ENCODE measurements around the gene ANKLE2. TPM values are rescaled to one million over a fixed set of nuclear protein-coding genes. Genes with fewer than 3 reads are reported as not detected.

The ANKLE2 gene
- total RNA-seq, 1 experiment from 2014 or later = 80.3 TPM

DNA sequence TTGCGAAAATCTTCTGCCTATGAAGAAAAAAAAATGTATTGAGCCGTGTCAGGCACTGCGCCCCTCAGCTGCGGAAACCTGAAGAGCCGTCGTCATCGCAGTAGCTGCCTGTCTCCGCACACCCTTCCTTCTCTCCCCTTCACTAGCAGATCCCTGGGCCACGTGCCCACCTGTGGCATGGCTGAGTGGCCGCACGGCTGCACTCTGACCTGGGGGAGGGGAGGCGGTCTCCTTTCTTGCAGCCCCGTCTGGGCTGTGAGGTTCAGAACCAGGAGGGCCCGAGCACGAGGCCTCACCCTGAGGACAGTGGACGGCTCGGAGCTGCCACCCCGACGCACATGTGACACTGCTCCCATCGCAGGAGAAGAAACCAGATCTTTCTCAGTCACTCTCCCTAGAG is 26.1 kb downstream of the ANKLE2 start:
- Mint-ChIP-seq H3K4me1 (no peaks in the 10 kb centered on the region), H3K9me3 (no peaks in the 10 kb centered on the region), H3K27ac (no peak overlapping the region; a peak in 1 of 7 replicates), H3K36me3 (ENCODE audit: insufficient read depth in 1 of 3, low read depth in 3 of 3) (peaks cover 71 to 96% (median 93%) of the 10 kb centered on the region in 3 experiments), H3K27me3 (ENCODE audit: low read depth) (no peaks in the 10 kb centered on the region), H3K4me3 (no peak overlapping the region)
- TF ChIP-seq, protein P1, sequence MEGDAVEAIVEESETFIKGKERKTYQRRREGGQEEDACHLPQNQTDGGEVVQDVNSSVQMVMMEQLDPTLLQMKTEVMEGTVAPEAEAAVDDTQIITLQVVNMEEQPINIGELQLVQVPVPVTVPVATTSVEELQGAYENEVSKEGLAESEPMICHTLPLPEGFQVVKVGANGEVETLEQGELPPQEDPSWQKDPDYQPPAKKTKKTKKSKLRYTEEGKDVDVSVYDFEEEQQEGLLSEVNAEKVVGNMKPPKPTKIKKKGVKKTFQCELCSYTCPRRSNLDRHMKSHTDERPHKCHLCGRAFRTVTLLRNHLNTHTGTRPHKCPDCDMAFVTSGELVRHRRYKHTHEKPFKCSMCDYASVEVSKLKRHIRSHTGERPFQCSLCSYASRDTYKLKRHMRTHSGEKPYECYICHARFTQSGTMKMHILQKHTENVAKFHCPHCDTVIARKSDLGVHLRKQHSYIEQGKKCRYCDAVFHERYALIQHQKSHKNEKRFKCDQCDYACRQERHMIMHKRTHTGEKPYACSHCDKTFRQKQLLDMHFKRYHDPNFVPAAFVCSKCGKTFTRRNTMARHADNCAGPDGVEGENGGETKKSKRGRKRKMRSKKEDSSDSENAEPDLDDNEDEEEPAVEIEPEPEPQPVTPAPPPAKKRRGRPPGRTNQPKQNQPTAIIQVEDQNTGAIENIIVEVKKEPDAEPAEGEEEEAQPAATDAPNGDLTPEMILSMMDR (conservative IDR thresholded peaks at IDR 0.05) = no peak
- no peak for DNase-seq
- H3K79me2 ChIP-seq (ENCODE audit: insufficient read depth, low read length) = no peaks in the 10 kb centered on the region
- H3K14ac ChIP-seq (ENCODE audit: insufficient read depth, low read length) = no peak overlapping the region
- H3K4ac ChIP-seq (ENCODE audit: low read depth, low read length) = no peak overlapping the region
- no peaks in the 10 kb centered on the region for H3K27me3 ChIP-seq (ENCODE audit: insufficient read depth, low read length)
- H3K4me2 ChIP-seq (ENCODE audit: insufficient read depth, insufficient read length, low read length) = no peak overlapping the region
- no peak overlapping the region for H2BK12ac ChIP-seq (ENCODE audit: insufficient read length, low read depth, low read length)
- H3K9me3 ChIP-seq (ENCODE audit: control insufficient read depth, low read depth, low read length) = no peaks in the 10 kb centered on the region
- no peak overlapping the region for H3K9ac ChIP-seq (ENCODE audit: extremely low read depth, insufficient read length, low read length)
- no peak overlapping the region for H2BK5ac ChIP-seq (ENCODE audit: insufficient read length, low read length)
- H2BK120ac ChIP-seq (ENCODE audit: low read depth, low read length, poor library complexity, severe bottlenecking) = no peak overlapping the region
- H2AFZ ChIP-seq (ENCODE audit: low read length) = no peak overlapping the region
- no peak overlapping the region for H4K91ac ChIP-seq (ENCODE audit: insufficient read length, low read depth, low read length)
- no peak overlapping the region for H2AK5ac ChIP-seq (ENCODE audit: insufficient read length, low read length)
- H3K56ac ChIP-seq (ENCODE audit: insufficient read length, low read depth, low read length) = no peak overlapping the region
- WGBS (ENCODE audit: extremely low coverage, insufficient read length, low lambda C conversion rate) = no CpG with 5 or more reads among the region's 20 CpGs
- H3K23me2 ChIP-seq (ENCODE audit: insufficient read length, low read depth, low read length, poor library complexity, severe bottlenecking) = no peaks in the 10 kb centered on the region
- no peak overlapping the region for H3K18ac ChIP-seq (ENCODE audit: insufficient read length, low read depth, low read length)
- no peaks in the 10 kb centered on the region for H3K4me1 ChIP-seq (ENCODE audit: insufficient read depth, low read length)
- H2BK20ac ChIP-seq (ENCODE audit: low read depth, low read length, poor library complexity, severe bottlenecking) = no peak overlapping the region
- no peak overlapping the region for H3K27ac ChIP-seq (ENCODE audit: insufficient read length, low read depth, low read length)
- H2BK15ac ChIP-seq (ENCODE audit: low read depth, low read length) = no peak overlapping the region
- H3K79me1 ChIP-seq (ENCODE audit: insufficient read depth, low read depth, low read length, poor library complexity, severe bottlenecking) = no peaks in the 10 kb centered on the region
- no peak overlapping the region for H3K23ac ChIP-seq (ENCODE audit: insufficient read length, low read depth, low read length)
- no peak overlapping the region for H4K8ac ChIP-seq (replicated peaks; ENCODE audit: insufficient read length, low read depth, low read length)
- H3T11ph ChIP-seq (ENCODE audit: low read length) = no peak overlapping the region
- no peaks in the 10 kb centered on the region for H4K20me1 ChIP-seq (ENCODE audit: control insufficient read depth, insufficient read depth, insufficient read length)
- no peak overlapping the region for H4K5ac ChIP-seq (ENCODE audit: insufficient read length, low read depth, low read length)
